CD4-positive, alpha-beta T cell treated with Interleukin-15 for 1 hour (primary cell): ENCODE data around the gene CRB2.
"Not testable (repeated sequence)": the region's sequence is repeated elsewhere in the genome, so short reads cannot be mapped to it uniquely, and the experiment has no call there.

ENCODE experiments used
- DNase-seq: peaks from one replicate; pipeline ENCODE4 v3.0.0-alpha.2; 2020

CRB2 gene

GRCh38 chr9:123387686-123388085 lies 31.7 kb downstream of the CRB2 start:
- DNase-seq: no peak

DNA sequence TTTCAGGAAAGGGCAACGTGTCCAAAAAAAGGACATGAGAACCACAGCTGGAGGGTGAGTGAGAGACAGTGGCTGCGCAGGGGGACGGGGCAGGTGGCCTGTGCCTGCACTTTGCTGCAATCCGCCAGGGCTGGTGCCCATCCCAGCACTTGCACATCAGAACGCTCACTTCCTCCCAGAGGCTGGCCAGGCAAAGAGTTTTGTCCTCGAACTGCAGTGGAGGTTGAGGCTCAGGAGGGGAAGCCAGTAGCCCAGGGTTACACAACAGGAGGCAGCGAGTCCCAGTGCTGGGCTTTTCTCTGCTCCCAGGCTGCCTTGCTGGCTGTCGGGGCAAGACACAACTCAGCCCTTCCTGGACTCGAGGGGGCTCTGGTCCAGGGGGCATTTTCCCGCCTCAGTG lies 33.1 kb downstream of the CRB2 start:
- no peak for DNase-seq

- DNase-seq: no peak
Measured at GRCh38 chr9:123389698-123390097, 33.7 kb downstream of the CRB2 start.

GRCh38 chr9:123390337-123391135 lies 34.5 kb downstream of the CRB2 start:
- no peak for DNase-seq

GRCh38 chr9:123391233-123391632 lies 35.2 kb downstream of the CRB2 start:
- DNase-seq: no peak

DNA sequence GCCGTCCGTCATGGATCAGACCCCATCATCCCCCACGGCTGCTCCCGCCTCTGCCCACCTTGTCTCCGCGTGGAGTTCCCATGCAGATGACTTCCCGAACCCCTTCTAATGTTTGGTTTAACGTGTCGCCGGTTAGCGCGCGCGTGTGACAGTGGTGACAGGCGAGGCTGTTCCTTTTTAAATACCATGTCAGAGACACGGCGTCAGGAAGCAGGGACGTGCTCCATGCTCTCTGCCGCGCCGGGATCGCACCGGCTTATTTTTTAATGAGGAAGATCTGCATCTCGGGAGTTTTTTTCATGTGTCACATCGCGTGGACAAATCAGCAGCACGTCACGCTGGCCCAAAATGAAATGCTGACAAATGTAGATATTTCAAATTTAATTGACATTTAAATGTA lies 35.9 kb downstream of the CRB2 start:
- DNase-seq: no peak

DNA sequence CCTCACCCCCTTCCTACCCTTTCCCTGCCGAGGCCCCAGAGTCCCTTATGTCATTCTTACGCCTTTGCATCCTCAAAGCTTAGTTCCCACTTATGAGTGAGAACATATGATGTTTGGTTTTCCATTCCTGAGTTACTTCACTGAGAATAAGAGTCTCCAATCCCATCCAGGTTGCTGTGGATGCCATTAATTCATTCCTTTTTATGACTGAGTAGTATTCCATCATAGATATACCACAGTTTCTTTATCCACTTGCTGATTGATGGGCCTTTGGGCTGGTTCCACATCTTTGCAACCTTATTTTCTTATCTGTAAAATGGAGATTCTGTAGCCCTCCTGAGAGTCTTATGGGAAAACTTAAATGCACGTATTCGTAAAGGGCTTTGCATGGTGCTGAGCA lies 36.8 kb downstream of the CRB2 start:
- DNase-seq: no peak

DNA sequence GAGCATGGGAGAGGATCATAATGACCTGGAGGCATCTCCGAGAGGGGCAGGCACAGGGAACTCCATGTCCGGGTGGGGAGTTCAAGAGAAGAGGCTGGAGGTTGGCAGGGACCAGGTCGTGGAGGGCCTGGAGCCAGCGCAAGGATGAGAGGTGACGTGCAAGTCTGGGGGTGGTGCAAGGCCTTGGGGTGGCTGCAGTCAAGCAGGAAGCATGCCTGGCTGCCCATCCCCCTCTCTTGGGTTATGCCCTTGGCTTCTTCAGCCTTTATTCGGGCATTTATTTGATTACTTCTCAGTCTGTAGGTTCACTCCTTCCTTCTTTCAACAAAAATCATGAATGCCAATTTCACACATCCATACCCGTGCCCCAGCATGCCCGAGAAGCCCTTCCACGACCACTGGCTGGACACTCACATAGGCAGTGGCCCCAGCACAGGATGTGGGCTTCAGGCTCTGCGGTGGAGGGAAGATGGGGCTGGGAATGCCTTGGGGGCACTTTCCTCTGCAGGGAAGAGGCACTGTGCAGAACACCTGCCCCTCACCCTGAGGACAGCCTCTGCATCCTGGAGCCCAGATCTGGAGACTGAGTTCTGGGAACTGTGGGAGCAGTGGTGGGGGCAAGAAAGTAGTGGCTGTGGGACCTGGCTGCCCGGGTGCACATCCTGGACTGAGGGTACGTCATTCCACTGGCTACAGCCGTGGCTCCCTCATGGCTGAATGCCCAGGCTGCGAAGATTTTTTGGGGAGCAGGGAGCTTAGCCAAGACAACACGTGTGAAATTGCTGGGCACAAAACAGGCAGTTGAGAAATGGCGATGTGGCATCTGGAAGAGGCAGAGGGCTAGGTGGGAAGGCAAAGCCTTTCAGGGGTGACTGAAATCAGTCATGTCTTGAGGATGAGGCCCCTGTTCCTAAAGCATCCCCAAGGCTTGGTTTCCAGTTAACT lies 38.6 kb downstream of the CRB2 start:
- no peak for DNase-seq

DNA sequence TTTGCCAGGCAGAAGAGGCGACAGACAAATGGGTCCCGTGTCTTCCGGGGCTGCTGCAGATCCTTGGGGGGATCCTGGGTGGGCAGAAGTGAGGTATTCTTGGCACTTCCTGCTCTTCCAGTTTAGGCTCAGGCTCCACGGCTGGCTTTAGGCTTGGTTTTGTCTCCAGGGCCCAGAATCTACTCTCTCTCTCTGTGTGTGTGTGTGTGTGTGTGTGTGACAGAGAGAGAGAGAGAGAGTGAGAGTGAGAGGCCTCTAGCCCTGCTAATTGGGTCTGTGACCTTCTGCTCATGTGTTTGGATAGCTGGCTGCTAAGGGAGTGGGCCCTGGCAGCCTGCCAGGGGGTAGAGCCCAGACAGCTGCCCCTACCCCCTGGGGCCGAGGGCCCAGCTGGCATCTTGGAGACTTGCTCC lies 39.3 kb downstream of the CRB2 start:
- DNase-seq: no peak

DNA sequence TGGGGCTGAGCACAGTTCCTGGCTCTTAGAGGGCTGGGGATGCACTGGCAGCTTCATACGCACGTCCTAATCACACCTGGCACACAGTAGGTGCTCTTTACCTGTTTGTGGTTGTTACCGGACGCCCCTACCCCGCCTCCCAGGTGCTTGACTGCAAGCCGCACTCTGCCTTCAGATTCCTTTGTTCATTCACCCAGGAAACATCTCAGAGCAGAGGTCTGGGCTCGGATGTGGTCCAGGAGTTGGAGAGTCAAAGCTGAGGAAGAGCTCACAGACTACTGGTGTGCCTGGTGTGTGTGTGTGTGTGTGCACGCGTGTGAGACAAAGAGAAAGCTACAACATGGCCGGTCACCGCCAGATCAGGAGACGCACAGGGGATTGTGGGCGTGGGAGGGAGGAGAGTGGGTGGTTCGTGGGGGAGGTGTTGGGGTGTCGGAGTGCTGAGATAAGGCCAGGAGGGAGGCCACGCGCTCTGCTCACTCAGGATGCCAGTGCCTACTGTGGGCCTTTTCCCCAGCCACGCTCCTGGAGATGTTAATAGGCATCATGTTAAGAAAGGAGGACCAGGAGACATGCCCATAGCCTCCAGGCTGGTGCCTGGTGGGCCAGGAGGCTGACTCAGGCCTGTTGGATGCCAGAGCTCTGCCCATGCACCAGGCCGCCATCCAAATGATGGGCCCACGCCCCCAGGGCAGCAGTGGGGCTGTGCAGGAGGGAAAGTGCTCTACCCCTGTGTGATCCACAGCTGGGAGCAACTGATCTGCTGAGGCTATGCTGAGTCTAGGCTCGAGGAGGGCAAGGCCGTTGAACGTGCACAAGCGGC lies 39.9 kb downstream of the CRB2 start:
- DNase-seq: no peak

GRCh38 chr9:123397975-123398374 lies 42.0 kb downstream of the CRB2 start:
- DNase-seq: no peak

GRCh38 chr9:123398938-123399337 lies 42.9 kb downstream of the CRB2 start:
- not testable (repeated sequence) for DNase-seq

DNA sequence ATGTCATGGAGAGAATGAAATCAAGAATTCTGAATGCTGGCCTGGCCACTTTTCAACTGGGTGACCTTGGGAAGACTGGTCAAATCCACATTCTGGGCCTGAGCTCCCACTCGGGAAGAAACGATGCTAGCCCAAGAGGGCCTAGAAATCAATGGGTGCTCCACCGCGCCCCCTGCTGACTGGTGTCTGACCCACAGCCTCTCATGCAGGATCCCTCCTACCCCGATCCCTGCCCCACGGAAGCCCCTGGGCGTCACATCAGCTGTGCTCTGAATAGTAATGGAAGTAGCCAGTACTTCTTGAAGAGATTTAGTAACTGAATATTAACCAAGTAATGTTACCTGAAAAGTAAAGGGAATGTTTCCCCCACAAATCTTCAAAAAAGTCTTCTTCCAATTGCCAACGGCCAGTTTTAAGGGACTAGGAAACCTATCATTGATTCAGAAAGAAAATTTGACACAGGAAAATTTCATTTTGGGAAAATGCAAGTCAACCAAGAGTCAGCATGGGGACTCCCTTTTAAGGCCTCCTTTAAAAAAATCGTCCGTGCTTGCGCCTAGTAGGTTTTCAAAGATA lies 43.9 kb downstream of the CRB2 start:
- DNase-seq: no peak

GRCh38 chr9:123400926-123401503 lies 45.0 kb downstream of the CRB2 start:
- DNase-seq: no peak

GRCh38 chr9:123401879-123402513 lies 46.0 kb downstream of the CRB2 start:
- no peak for DNase-seq

DNA sequence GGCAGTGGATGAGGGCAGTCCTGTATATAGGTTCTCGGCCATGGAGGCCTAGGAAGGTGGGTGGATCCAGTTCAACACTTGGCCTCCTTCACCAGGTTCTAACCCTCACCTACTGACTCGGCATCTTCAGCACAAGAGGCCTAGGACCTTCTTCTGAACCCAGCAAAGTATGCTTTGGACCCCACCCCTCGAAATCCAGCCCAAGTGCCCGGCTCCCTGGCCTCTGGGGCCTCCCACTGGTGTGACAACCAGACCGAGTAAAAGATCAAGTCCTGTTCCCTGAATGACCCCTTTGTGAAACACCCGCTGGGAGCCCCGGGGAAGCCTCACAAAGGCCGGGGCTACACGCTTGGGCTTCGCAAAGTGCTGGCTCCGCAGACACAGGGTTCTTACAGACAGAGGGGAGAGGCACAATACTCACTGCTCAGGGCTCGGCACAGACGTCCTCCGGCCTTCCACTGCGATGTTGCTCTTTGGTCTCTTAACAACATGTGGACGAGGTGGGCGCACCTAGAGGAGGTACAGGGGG lies 47.0 kb downstream of the CRB2 start:
- no peak for DNase-seq

DNA sequence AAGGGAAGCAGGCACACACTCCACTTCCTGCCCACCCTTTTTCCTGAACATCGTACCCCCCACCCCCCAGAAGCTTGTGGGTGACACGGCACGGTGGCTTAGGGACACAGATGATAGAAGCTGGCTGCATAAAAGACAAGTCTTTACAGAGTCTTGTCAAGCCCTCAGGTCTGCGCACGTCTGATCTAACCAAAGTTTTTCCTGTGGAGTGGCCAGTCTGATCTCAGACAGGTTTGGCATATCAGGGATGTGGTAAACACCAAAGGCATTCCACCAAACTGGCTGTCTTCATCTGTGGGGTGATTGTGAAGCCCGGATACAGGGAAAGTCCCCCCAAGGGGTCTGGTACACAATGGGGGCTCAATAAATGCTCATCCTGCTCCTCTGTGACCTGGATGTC lies 50.0 kb downstream of the CRB2 start:
- DNase-seq: no peak

GRCh38 chr9:123406691-123407216 lies 50.8 kb downstream of the CRB2 start:
- no peak for DNase-seq

GRCh38 chr9:123407217-123407851 lies 51.3 kb downstream of the CRB2 start:
- no peak for DNase-seq
